ENCODE data around the gene TBC1D20. TPM values are rescaled to one million over a fixed set of nuclear protein-coding genes. Genes with fewer than 3 reads are reported as not detected.
A peak's percentile ranks its signal among the peaks of the same experiment; 100 is the strongest.

The TBC1D20 gene
- total RNA-seq, 1 experiment from 2014 or later, result 24.2 TPM

GRCh38 chr20:431012-431904 is 31.1 kb downstream of the TBC1D20 start:
- intact Hi-C loops (cut with micrococcal nuclease), result loop anchor here (1.0 kb wide), 1 partner anchor 77 kb away; no protein-coding TSS in a partner anchor
- H3K9me2 ChIP-seq (replicated peaks; ENCODE audit: low read length), result no peaks in the 10 kb centered on the region
- H3F3A ChIP-seq (ENCODE audit: low read length, unreplicated experiment), result peaks cover 3% of the 10 kb centered on the region
- H3K27ac ChIP-seq (ENCODE audit: low read length), result no peak overlapping the region
- H3K4me2 ChIP-seq (ENCODE audit: low read length), result no peak overlapping the region
- no peak overlapping the region for H3K9ac ChIP-seq (ENCODE audit: low read length)
- H3K36me3 ChIP-seq (ENCODE audit: low read depth, low read length), result peaks cover 12% of the 10 kb centered on the region
- no peaks in the 10 kb centered on the region for H3K4me1 ChIP-seq (ENCODE audit: insufficient read depth, low read length)
- no peak overlapping the region for H2AFZ ChIP-seq (ENCODE audit: low read length)
- peak; percentile 91 for DNase-seq
- no TSS peak for BruUV-seq (replicated peaks)
- no peaks in the 10 kb centered on the region for H3K27me3 ChIP-seq (ENCODE audit: low read length)
- peak; percentile 82 for ATAC-seq
- TF ChIP-seq CTCF (conservative IDR thresholded peaks at IDR 0.05; ENCODE audit: low read depth, low read length) (peak; percentile 99), EZH2 (IDR thresholded peaks at IDR 0.05; ENCODE audit: low read length, unreplicated experiment) (no peak)
- H3K79me2 ChIP-seq (ENCODE audit: low read length), result no peaks in the 10 kb centered on the region
- no peaks in the 10 kb centered on the region for H4K20me1 ChIP-seq (ENCODE audit: low read length)
- no peak overlapping the region for H3K4me3 ChIP-seq (ENCODE audit: low read length)
- POLR2A ChIA-PET (ENCODE audit: unreplicated experiment), result interaction anchor here (0.6 to 0.7 kb wide), 2 partner anchors 18 to 51 kb away, joined by 3 to 5 read pairs; partner anchors contain the start of gene TRIB3
- H3K9me3 ChIP-seq (ENCODE audit: low read length), result no peaks in the 10 kb centered on the region
- CTCF ChIA-PET, result interaction anchor here (0.6 to 1.5 kb wide), 14 partner anchors 18 to 107 kb away, joined by 3 to 20 read pairs (median 4); partner anchors contain the start of gene RBCK1

- H3K27me3 ChIP-seq (ENCODE audit: low read length), result no peaks in the 10 kb centered on the region
- no peaks in the 10 kb centered on the region for H3K9me3 ChIP-seq (ENCODE audit: low read length)
- no peak overlapping the region for H3K4me2 ChIP-seq (ENCODE audit: low read length)
- no peak overlapping the region for H3K9ac ChIP-seq (ENCODE audit: low read length)
- H3K27ac ChIP-seq (ENCODE audit: low read length), result no peak overlapping the region
- peaks cover 3% of the 10 kb centered on the region for H3F3A ChIP-seq (ENCODE audit: low read length, unreplicated experiment)
- DNase-seq (no peak), ATAC-seq (no peak; the same call in 1 of the 2 replicates)
- POLR2A ChIA-PET (ENCODE audit: unreplicated experiment), result interaction anchor here (0.5 kb wide), 1 partner anchor 64 kb away, joined by 3 read pairs; no protein-coding TSS in a partner anchor
- H3K36me3 ChIP-seq (ENCODE audit: low read depth, low read length), result peaks cover 10% of the 10 kb centered on the region
- H3K9me2 ChIP-seq (replicated peaks; ENCODE audit: low read length), result no peaks in the 10 kb centered on the region
- H3K4me1 ChIP-seq (ENCODE audit: insufficient read depth, low read length), result no peaks in the 10 kb centered on the region
- no peak overlapping the region for H3K4me3 ChIP-seq (ENCODE audit: low read length)
- H3K79me2 ChIP-seq (ENCODE audit: low read length), result no peaks in the 10 kb centered on the region
- no TSS peak for BruUV-seq (replicated peaks)
- no peak overlapping the region for H2AFZ ChIP-seq (ENCODE audit: low read length)
- no peaks in the 10 kb centered on the region for H4K20me1 ChIP-seq (ENCODE audit: low read length)
- TF ChIP-seq CTCF (conservative IDR thresholded peaks at IDR 0.05; ENCODE audit: low read depth, low read length), result no peak
- TF ChIP-seq EZH2 (IDR thresholded peaks at IDR 0.05; ENCODE audit: low read length, unreplicated experiment), result no peak
- no peak for TF ChIP-seq EZH2phosphoT487 (IDR thresholded peaks at IDR 0.05; ENCODE audit: borderline replicate concordance, low read length)
- CTCF ChIA-PET, result interaction anchor here (1.5 kb wide), 1 partner anchor 75 kb away, joined by 20 read pairs; no protein-coding TSS in a partner anchor
- intact Hi-C loops (cut with micrococcal nuclease), result no loop called here
These were observed 32.0 kb downstream of the TBC1D20 start for GRCh38 chr20:430091-430999.
